Activated CD8-positive, alpha-beta memory T cell treated with anti-CD3 and anti-CD28 coated beads, Interleukin-2, amount 50 U/mL, for 1 hour (primary cell): ENCODE data around the gene ZBED4.
"Not testable (repeated sequence)": the region's sequence is repeated elsewhere in the genome, so short reads cannot be mapped to it uniquely, and the experiment has no call there.

Experiments
- DNase-seq: peaks from one replicate; pipeline ENCODE4 v3.0.0-alpha.2; 2020; ENCODE audit errors: extremely low read depth

The ZBED4 gene

DNA sequence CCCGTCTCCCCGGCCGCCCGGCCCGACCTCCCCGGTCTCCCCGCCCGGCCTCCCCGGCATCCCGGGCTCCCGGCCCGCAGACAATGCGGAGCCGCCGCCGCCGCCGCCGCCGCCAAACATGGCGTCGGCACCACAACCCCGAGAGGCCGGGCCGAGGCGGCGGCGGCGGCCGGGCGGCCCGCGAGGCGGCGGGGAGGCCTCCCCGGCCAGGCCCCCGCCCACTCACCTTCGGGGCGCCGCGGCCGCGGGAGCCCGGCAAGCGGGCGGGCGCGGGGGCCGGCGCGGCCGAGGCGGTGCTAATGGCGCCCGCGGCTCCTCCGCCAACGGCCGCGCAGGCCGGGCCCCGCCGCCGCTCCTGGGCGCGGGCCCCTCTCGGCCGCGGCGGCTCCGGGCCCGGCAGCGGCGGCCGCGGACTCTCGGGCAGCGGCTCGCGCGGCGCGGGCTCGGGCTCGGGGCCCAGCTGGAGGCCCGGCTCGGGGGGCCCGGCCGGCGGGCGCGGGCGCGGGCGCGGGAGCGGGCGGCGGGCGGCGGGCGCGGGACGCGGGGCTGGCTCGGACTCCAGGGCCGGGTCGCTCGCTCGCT lies 26.3 kb upstream of the ZBED4 start:
- no peak for DNase-seq

DNA sequence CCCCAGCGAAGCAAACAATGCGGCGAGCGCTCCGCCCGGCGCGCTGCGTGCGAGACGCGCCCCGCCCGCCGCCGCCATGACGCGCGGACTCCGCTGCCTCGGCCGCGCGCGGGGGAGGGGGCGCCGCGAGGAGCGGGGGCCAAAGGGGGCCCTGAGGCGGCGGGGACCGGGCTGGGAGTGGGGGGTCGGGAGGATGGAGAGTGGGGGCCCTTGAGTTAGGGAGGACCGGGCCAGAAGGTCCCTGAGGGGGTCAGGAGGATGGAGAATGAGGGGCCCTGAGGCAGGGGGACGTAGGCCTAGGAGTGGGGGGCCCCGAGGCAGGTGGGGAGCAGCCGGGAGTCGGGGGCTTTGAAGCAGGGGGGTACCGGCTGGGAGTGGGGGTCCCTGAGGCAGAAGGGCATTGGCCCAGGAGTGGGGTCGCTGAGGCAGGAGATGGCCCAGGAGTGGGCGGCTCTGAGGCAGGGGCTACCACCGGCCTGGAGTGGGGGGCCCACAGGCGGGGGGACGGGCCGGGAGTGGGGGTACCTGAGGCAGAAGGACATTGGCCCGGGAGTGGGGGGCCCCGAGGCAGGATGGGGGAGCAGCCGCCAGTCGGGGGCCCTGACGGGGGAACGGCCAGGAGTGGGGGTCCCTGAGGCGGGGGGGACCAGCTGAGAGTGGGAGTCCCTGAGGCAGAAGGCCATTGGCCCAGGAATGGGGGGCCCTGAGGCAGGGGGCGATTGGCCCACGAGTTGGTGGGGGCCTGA lies 25.6 kb upstream of the ZBED4 start, which contains the start of gene BRD1:
TSS of gene BRD1 (minus strand) at position 21 of the 746 bp plus-strand sequence. CDS start 3,556 bp downstream, outside the sequence.
- no peak for DNase-seq

DNA sequence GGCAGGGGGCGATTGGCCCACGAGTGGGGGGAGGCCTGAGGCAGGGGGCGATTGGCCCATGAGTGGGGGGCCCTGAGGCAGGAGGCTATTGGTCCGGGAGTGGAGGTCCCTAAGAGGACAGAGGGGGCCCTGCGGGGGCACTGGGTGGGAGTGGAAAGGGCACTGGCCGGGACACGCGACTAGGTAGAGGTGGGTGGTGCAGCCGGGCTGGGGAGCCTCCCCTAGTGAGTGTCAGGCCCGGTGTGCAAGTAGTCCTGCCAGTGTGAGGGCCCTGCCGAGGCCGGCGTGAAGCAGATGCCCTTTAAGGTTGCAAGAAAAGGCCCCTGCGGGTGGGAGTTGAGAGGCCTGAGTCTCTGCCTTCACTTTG lies 25.1 kb upstream of the ZBED4 start:
- DNase-seq, result no peak

DNA sequence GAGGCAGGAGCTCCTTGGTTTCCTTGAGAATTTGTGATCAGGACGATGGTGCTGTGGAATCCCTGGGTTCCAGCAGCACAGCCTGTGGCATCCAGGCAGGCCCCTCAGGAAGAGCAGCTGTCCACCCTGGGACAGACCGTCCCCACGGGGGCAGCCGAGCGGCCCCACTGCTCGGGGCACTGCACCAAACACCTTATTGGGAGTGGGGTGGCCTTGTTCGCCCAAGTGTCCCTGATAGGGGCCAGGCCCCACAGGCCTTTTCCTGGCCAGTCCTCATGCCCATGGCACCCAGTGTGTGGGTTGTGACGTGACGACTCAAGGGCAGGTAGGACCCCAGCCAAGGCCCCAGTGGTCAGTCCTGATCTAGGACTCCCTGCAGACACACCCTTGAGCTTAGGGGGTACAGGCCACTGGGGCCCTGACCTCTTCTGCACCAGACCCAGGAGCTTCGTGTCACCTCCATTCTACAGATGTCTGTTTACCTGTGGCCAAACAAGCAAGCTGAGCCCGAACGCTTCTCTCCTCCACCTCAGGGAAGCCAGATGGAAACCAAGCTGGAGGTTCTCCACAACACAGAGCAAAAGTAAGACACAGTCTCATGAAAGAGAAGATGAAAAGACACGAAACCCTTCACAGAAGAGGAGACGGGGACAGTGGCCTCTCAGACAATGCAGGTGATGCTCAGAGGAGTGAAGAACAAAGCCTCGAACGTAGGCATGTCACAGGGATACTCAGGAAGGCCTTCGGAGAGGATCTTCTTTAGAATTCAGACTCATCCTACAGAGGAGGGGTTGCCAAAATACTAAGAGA lies 24.4 kb upstream of the ZBED4 start:
- no peak for DNase-seq

DNA sequence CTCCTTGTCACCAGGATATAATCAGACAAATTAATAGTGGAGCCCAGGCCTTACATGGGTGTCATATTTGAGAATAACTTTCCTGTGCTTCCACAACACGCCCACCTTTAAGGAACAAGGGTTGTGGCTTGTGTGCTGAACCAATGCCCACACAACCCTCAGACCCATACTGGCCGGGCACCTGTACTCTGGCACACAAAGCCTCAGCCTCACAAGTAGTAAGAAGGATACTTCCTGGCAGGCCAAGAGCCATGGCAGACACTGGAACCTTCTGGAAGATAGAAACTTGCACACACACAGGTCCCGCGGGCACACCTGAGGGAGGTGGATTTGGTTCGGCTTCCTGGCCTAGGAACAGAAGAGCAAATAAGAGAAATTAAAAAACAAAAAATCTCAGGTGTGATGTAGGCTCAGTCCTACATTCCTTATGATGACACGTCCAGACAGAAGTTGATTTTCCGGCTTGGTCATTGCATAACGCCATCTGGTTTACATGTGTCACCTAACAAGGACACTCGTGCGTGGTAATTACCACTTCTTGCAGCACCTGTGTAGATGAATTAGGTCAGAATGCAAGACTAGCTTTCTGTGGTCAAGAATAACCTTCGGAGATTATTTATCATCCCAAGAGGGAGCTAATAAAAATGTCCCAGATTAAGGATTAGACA lies 20.2 kb upstream of the ZBED4 start:
- no peak for DNase-seq

DNA sequence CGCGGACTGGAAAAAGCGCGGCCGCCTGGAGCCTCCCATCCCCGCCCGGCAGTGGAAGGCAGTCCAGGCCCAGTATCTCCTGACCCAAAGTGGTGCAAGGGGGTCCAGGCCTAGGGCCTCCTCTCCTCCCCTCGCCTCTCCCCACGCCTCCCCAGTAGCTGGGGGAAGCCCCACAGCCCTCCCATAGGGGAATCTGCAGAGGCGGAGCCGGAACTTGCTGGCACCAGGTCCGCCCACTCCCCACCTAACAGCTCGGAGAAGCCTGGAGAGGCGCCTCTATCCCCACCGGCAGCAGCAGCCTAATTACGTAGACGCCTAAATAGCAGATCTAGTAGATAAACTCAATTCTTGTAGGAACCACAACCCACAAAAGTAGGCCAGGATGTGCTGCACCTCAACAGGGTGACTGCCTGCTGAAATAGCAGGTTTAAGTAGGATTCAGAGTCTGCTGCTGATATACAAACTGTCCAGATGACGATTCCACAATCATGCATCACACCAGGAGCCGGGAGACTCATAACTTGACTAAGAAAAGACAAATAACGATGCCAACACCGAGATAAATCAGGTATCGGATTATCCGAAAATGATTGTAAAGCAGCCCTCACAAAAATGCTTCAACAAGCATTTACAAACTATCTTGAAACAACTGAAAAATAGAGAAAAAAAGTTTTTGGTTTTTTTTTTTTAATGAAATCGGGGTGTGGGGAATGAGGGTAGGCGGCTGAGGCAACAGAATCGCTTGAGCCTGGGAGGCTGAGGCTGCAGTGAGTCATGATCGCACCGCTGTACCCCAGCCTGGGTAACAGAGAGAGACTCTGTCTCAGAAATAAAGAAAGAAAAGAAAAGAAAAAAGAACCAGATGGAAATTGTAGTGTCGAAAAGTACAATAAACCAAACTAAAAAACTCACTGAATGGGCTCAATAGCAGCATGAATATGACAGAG lies 14.6 kb upstream of the ZBED4 start:
- DNase-seq, result peak; percentile 85

DNA sequence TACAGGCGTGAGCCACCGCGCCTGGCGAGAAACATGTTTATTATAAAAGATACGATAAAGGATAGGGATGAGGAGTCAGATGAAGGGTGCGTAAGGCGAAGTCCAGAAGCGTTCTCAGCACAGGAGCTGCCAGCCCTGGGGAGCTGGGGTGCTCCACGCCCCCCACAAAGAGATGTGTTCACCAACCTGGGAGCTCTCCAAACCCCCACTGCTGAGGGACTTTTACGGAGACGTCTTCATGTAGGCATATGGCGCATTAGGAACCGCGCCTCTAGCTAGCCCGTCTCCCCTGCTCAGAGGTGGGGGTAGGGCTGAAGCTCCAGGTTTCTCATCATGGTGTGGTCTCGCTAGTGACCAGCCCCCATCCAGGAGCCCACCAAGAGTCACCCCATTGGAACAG lies 8.4 kb upstream of the ZBED4 start:
- no peak for DNase-seq

DNA sequence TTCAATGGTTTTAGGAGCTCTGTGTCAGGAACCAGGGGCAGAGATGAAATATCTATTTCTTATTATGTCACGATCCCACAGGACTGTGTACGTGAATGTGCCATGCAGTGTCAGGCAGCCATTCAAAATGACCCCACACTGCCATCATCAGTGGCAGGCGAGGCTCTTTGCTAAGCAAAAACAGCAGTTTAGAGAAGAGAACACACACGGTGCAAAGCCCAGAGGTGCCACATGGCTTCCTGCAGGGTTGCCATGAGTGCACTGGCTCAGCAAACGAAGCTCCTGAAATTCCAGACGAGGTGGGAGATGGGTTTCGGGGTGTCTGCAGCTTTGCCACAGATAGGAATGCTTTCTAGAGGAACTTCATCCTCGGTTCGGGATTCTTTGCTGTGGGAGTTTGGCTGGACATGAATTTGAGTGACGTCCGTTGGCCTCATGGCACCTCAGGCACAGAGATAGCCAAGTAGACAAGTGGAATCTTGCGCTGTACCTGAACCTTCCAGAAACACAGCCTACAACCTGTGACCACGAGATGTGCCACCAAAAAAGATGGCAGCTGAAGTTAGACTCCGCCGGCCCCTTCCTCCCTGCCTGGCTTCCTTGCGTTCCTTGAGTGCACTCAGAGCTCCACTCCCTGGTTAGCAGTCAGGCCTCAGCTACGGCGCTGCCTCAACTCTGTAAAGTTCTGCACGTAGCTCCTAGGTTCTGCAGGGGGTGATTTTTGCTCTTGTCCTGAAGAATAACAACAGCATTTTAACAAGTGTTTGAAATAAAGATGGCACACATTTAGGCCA lies 7.8 kb upstream of the ZBED4 start:
- no peak for DNase-seq

DNA sequence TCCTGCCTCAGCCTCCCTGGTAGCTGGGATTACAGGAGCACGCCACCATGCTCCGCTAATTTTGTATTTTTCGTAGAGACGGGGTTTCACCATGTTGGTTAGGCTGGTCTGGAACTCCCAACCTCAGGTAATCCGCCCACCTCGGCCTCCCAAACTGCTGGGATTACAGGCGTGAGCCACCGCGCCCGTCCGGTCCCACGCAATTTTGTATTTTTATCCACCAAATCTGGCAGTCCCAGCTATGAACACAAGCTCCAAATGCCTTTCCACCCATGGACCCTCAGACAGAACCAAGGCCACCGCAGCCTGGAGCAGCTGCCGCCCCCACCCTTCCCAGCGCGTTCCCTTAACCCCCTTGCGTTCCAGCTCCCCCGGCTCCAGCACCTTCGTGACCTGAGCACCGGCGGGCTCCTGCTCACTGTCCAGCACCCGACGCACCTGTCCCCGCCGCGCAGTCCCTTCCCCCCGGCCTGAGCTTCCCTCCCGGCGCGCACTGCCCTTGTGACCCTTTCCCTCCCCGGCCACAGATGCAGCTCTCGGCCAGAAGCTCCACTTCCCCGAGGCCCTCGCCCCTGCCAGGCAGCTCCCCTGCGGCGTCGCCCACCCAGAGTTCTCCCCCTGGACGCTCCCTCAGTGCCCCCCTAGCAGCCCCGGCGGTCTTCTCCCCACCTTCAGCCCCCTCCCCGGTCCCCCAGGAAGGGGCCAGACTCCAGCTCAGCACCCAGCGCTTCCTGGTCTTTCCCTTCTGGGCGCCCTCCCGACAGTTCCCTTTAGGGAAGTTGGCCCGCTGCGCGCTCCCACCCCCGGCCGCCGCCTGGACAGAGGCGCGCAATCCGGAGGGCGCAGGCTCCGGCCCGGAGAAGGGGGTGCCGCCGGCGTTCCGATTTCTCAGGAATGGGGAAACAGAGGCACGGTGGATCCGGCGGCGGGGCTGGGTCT lies 5.6 kb upstream of the ZBED4 start:
- DNase-seq, result no peak

DNA sequence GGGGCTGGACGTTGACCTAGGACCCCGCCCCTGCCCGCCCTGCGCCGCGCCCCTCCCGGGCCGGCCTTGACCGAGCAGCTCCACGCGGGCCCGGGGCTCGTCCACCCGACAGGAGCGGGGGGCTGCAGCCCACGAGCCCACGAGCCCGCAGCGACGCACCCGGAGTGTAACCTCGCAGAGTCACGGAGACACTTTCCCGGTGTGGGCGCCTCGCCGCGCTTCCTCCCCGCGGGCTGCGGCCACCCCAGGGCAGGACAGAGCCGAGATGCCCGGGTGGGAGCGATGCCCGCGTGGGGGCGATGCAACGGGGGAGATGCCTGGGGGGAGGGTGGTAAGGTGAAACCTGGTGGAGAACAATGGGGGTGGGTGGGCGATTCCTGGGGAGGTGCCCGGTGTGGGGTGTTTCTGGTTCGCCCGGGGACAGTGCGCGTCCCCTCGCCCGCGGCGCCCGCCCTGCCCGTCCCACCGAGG lies 4.9 kb upstream of the ZBED4 start:
- DNase-seq, result no peak

DNA sequence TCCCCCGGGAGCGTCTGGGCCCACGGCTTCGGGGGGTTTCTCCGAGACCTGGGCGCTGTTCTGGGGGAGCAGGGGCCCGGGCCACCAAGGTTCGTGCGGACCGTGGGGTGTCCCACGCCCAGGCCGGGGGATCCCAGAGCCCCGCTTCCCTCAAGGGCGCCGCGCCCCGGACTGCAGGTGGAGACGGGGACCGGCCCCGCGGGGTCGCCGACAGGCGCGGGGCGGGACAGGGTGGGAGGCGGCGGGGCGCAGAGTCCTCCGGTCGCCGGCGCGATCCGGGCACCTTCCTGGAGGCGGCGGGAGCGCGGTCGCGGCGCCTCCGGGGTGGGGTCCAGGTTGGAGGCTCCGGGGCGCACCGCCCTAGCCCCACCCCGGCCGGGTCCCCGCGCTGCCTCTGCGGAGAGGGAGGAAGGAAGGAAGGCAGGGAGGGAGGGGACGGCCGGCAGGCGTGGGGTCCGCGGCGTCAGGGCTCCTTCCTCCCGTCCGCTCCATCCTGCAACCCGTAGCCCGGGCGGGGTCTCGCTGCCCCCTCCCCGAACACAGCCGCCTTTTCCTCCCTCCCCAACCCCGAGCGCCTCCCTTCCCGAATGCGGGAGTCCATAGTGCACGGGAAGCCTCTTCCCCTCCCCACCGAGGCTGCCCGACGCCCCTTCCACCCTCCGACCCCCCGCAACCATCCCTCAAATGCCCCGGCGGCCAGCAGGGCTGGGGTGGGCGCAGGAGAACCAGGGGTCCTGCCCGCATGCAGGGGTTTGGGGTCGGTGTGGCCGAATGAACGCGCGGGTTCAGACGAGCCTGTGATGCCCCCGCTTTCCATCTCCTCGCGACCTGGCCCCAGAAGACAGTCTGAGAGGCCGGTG lies 4.3 kb upstream of the ZBED4 start:
- no peak for DNase-seq

DNA sequence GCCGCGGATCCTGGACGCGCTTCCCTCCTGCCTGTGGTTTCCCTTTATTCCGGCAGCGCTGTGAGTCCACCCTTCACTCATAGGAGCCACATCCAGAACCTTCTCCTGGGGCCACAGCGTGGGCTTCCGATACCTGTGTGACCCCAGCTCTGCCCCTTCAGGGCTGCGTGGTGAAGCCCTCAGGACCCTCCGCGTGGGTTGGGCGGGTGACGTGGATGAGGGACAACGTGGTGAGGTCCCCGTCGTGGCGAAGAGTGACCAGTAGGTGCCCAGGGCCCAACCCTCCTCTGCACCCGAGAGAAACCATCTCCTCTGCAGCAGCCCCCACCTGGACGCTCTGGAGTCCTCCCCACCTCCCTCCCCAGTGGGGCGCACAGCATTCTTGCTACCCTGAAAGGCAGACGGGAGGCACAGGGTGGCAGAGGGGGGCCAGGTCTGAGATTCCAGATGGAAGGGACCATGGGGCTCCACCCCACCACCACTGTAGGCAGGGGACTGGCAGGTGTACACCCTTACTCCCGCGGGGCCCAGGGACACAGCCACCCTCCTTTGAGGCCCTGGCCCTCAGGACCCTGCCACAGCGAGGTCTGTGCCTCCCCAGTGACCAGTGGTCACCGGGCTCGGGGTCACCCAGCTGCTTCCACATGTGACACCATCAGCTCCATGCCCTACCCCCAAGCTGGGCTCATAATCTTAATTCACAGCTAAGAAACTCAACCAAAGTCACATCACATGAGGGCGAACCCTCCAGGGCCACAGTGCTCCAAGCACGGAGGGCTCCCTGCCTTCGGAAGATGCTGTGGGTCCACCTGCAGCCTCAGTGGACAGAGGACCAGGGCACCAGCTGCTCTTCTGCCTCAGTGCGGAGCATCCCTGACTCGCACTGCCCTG lies 3.4 kb upstream of the ZBED4 start:
- no peak for DNase-seq

DNA sequence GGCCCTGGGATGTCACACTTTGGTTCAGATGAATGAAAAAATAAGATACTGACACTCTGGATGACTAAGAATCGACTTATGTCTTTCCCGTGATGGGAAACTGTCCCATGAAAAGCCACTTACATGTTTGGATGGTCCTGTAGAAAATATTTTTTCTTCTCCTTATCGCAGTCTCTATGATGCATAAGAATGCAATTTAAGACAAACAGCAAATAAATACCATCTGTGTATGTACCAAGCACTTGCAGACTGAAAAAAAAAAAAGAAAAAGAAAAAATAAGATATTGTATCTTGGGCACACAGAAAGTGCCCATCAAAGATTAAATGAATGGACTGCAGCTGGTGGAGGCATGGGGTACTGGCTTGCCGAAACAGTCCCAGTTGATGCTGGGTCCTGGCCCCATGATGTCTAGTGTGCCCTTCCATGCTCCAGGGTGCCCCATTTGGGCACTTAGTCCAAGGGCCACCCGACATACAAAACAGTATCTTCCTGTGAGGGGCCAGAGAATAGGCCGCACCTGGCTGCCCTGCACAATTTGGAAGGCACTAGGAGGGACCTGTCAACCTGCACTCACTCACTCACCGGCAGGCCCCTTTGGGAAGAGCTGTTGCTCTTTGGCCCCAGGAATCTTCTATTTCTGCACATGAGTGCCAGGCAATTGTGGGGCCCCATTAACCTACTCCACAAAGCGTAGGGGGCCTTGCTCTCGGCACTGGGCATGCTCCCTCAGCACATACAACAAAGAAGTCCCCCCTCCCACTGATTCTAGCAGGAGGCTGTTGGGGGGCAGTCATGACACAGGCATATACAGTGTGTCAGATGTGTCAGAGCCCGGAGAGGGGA lies 2.5 kb upstream of the ZBED4 start:
- DNase-seq, result no peak

DNA sequence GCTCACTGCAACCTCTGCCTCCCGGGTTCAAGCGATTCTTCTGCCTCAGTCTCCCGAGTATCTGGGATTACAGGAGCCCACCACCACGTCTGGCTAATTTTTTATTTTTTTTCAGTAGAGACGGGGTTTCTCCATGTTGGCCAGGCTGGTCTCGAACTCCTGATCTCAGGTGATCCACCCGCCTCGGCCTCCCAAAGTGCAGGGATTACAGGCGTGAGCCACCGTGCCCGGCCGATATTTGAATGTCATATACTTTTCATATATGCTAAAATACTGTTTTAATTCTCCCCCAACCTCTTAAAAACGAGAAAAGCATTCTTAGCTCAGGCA lies 1.1 kb upstream of the ZBED4 start:
- DNase-seq, result not testable (repeated sequence)

DNA sequence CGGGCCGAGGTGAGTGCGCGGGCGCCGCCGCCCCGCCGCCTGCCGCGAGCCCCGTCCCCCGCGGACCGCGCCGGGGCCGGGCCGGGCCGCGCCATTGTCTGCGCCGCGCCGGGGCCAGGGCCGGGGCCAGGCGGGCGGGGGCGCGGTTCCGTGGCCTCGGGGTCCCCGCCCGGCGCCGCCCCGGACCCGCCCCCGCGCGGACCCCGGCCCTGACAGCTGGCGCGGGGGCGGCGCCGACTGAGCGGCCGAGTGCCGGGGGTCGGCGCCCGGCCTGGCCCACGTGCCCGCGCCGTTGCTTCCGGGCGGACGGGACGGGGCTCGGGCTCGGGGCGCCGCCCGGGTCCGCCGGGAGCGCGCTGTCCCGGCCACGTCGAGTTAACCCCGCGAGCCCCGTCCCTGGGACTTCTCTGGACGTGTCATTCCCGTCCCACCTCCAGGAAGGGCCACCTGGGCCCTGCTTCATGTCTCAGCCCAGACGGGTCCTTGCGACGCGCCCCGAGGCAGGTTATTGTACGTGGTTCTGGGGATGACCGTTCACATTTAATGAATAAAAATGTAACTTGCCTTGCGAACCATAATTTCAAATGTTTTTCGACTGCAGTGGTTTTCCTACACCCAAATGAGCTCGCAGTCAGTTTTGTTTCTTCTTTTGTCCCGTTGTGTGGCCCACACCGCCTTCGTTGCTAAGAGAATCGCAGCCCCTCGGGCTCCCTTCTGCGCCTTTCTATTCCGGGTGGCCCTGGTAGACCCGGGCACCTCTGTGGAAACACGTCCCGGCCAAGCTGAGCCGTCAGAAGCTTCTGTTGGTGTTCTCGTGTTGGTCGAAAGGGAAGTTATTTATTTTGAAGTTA lies 562 bp downstream of the ZBED4 start:
- DNase-seq, result no peak
